Stimulated activated CD8-positive, alpha-beta memory T cell treated with anti-CD3 and anti-CD28 coated beads, Interleukin-2, amount 100 ng/mL, for 48 hours (primary cell): ENCODE data around the gene IFNAR1.

Source experiments
- DNase-seq, 2 donors: peaks; one replicate each; pipeline ENCODE4 v3.0.0-alpha.2; 2020; ENCODE audit warnings: low read depth in 2 of 2

The IFNAR1 gene

DNA sequence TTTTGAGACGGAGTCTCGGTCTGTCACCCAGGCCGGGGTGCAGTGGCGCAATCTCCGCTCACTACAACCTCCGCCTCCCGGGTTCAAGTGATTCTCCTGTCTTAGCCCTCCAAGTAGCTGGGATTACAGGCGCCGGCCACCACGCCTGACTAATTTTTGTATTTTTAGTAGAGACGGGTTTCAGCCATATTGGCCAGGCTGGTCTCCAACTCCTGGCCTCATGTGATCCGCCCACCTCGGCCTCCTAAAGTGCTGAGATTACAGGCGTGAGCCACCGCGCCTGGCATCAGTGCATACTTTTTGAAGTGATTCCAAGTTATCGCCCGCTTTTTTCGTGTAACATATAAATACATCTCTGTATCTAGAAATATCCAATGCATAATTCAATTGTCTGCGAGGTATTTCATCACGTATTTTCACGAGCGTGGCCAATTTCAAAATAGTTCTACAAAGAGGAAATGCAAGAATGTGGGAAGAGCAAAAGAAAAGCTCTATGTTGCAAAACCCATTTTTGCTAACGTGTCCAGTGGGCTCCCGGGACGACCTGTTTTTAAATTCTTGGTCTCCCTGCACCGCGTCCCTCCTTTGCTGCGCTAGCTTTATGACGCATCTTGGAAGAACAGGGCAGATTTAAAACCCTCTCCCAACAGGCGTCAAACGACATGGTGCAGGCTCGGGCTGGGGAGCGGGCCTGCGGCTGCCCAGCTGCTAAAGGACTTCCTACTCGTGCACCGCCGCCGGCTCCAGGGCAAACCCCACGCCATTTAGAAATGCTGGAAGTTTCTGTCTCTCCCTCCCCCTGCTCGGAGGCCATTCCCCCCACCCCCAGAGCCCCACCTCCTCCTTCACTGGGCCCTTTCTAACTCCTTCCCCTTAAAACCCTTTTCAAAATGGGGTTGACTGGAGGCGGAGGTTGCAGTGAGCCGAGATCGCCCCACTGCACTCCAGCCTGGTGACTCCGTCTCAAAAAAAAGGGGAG is 77.5 kb downstream of the IFNAR1 start:
- DNase-seq = no peak

DNA sequence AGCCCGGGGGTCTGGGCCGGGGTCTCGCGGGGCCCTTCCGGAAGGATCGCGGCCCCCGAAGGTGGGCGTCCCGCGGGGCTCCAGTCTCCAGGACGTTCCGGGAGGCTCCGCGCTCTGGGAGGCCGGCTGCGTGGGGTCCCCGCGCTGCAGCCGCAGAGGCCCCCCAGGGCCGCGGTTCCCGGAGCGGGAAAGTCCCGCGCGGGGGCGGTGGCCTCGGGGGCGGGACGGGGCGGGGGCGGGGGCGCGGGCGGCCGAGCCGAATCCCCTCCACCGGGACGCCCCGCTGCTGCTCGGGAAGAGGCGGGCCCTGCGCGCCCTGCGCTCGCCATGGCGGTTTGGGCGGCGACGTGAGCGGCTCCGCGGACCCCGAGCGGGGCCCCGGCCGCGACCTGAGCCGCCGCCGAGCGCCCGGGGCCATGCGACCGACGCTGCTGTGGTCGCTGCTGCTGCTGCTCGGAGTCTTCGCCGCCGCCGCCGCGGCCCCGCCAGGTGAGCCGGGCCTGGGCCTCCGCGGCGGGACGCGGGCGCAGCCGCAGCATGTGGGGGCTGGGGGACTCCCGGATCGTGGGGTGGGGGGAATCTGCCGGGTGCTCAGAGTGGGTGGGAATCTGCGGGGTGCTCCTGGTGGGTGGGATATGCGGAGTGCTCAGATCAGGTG is 78.5 kb downstream of the IFNAR1 start, which contains the start of gene IFNGR2:
Gene IFNGR2, plus strand, starts transcription at position 286 of the 658 bp plus-strand sequence. Its CDS starts 131 bp downstream, at position 417.
- no peak for DNase-seq

DNA sequence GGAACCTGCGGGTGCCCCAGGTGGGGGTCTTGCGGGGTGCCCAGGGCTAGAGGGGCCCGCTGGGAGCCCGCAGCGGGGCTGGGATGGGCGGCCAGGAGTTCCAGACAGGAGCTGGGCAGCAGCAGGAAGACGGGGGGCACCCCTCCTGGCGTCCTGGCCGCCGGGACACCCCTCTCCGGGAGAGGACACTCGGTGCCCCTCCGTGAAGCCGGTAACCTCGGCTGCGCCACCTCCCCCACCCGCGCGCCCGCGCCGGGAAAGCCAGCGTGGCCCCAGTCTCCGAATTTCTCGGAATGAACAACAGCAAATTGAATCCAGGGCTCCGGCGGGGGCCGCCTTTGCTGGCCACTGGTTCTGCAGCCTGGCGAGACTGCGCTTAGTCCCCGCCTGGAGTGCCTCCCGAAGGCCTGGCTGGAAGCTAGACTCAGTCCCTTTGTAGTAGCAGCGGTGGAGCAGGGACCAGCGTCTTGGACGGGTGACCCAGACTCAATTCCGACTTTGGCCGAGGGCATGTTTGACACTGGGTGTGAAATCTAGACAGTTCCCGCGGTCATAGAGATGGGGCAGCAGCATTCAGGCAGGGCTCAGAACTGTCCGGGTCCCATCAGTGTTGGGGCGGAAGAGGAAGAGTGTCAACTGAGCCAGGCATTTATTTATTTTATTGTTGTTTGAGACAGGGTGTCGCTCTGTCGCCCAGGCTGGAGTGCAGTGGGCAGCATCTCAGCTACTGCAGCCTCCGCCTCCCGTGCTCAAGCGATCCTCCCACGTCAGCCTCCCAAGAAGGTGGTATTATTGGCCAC is 79.2 kb downstream of the IFNAR1 start:
- DNase-seq = no peak

DNA sequence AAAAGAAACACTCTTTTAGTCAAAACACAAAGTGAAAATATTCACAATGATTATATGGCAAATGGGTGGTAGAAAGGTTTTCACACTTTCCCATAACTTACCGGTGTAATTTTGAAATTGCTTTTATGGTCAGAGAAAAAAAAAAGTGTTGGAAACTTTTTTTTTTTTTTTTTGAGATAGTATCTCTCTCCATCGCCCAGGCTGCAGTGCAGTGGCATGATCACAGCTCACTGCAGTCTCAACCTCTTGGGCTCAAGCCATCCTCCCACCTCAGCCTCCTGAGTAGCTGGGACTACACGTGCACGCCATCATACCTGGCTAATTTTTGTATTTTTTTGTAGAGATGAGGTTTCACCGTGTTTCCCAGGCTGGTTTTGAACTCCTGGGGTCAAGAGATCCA is 81.7 kb downstream of the IFNAR1 start:
- no peak for DNase-seq
